ENCODE data around the gene OSGEP. TPM values are rescaled to one million over a fixed set of nuclear protein-coding genes. Genes with fewer than 3 reads are reported as not detected.

Gene OSGEP
- total RNA-seq (2022; extraction: Qiagen RNA extraction), result 22.0 to 28.1 TPM (median 24.1 TPM) in 5 replicates

GRCh38 chr14:20454516-20455354 is at the start of gene OSGEP, which contains the start of gene APEX1:
Gene OSGEP (minus strand): TSS chr14:20454812. CDS start chr14:20454683, 129 bp downstream.
Gene APEX1 (plus strand): TSS chr14:20455226. CDS start chr14:20455646, 420 bp downstream.

DNA sequence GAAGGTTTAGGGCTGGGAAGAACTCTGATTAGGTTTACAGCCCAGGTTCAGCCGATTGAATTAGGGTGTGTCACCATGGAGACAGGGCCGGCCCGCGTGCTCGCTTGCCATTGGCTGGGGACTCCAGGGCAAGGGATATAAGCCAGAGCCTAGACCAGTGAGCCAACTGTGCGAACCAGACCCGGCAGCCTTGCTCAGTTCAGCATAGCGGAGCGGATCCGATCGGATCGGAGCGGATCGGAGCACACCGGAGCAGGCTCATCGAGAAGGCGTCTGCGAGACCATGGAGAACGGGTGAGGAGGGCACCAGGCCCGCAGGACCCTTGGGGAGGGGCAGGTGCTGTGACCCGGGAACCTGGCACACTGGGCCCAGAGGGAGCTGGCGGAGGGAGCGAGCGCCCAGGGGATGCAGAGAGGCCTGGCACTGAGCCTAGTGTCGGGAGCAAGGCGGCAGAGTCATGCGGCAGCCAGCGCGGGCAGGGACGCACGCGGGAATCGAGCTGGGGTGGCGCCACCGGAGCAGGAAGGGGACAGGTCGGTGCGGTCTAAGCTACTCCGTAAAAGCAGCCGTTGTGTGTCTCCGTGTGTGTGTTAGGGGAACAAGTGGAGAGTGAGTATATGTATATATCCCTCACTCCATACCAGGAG is 14.8 kb upstream of the OSGEP start, which contains the start of gene PNP:
PNP (plus strand) TSS at position 165 of the 648 bp plus-strand sequence; CDS start at position 284, 119 bp downstream.

DNA sequence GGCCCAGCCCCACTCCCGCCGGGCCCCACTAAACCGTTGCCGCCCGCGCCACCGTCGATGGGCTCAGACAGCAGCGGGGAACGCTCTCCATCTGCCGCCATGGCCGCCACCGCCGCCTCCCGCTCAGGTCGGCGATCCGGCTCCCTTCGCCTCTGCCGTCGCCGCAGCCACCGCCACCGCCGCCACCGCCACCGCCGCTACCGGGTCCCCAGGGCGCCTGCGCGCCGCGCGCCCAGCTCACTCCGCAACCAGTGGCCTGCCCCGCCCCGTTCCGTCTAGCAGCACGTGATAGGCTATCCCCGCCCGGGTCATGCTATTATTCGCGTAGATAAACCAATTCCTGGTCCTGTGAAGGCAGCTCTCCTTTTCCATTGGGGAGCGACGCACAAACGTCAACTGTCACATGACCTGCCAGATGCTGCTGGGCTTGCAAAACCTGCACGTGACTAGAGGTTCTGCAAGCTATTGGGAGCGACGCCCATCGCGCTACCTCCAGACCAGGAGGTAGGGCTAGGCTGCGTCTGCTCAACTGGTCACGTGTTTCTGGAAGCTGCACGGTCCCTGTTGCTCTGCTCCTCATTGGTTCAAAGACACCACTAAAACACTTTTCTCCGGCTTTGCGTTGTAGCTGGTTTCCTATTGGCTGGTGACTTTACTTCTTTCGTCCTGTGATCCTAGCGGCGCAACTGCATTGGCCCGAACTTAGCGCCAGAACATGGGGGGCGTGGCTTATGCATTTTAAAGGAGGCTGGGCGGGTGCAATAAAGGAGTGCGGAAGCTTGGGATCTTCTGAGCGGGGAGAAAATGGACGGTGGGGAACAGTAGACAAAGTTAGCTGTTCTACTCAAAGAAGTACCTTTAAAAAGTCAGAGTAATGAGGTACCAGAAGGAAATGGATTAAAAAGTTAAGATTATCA is 6.9 kb upstream of the OSGEP start, which contains the start of gene PIP4P1:
PIP4P1 (minus strand) TSS at position 210 of the 917 bp plus-strand sequence; CDS start at position 101, 109 bp downstream.

DNA sequence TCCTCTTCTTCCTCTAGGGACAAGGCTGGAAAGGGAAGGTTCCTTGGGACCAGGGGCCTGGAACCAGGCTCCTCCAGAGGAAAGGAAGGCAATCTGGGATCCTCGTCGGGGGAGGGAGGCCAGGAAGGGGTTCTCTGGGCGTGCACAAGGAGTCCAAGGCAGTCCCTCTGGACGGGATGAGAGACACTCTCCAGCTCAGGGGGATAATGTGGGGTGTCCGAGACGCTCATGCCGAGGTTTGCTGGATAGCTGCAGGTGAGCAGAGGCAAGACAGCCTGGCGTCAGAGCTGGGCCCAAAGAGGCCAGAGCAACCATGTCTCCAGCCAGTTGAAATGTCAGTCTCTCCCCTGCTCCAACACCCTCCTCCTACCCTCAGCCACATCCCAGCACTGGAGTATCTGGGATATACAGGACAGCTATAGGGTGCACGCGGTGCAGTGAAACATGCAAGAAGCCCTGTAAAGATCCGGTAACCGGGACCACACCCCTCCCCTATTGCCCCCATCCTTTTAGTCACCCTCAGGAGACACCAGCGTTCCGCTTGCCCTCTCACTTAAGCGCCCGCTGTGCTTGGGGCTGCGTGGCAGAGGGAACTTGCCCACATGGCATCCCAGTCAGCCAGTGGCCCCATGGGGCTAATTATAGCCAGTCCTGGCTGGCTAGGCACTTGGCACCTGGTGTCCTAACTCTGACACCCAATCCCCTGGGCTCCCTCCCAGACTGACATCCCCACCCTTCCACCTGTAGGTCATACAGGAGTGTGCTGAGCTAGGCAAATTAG is 18.8 kb downstream of the OSGEP start, which contains the start of gene KLHL33:
KLHL33 (minus strand) TSS at position 585 of the 781 bp plus-strand sequence; CDS start at position 230, 355 bp downstream.

GRCh38 chr14:20412876-20413743 is 41.5 kb downstream of the OSGEP start, which contains the start of gene TEP1:
Gene TEP1 (minus strand): TSS chr14:20413501. CDS start chr14:20408439, 5,062 bp downstream.

Other genes with a start within 250 kb of the OSGEP start
- not detected in 5 replicates for gene OR11H6, start 231.1 kb downstream of the OSGEP start, total RNA-seq (2022; extraction: Qiagen RNA extraction)
- not detected in 5 replicates for gene OR11H7, start 225.8 kb downstream of the OSGEP start, total RNA-seq (2022; extraction: Qiagen RNA extraction)
- not detected in 5 replicates for gene OR11H4, start 215.5 kb downstream of the OSGEP start, total RNA-seq (2022; extraction: Qiagen RNA extraction)
- 15.1 to 23.6 TPM (median 18.9 TPM) in 5 replicates for gene TTC5, start 148.9 kb downstream of the OSGEP start, total RNA-seq (2022; extraction: Qiagen RNA extraction)
- 37.6 to 49.3 TPM (median 39.9 TPM) in 5 replicates for gene CCNB1IP1, start 121.5 kb downstream of the OSGEP start, total RNA-seq (2022; extraction: Qiagen RNA extraction)
- 17.5 to 23.7 TPM (median 18.8 TPM) in 5 replicates for gene PARP2, start 111.2 kb downstream of the OSGEP start, total RNA-seq (2022; extraction: Qiagen RNA extraction)
- gene TEP1, start 41.3 kb downstream of the OSGEP start, total RNA-seq (2022; extraction: Qiagen RNA extraction), result 8.6 to 11.9 TPM (median 10.5 TPM) in 5 replicates
- not detected in 5 replicates for gene KLHL33, start 18.6 kb downstream of the OSGEP start, total RNA-seq (2022; extraction: Qiagen RNA extraction)
- 252 to 269 TPM (median 255 TPM) in 5 replicates for gene APEX1, start 414 bp upstream of the OSGEP start, total RNA-seq (2022; extraction: Qiagen RNA extraction)
- 28.6 to 38.3 TPM (median 32.2 TPM) in 5 replicates for gene PIP4P1, start 6.6 kb upstream of the OSGEP start, total RNA-seq (2022; extraction: Qiagen RNA extraction)
- 144 to 181 TPM (median 147 TPM) in 5 replicates for gene PNP, start 14.6 kb upstream of the OSGEP start, total RNA-seq (2022; extraction: Qiagen RNA extraction)
- gene RNASE10, start 50.7 kb upstream of the OSGEP start, total RNA-seq (2022; extraction: Qiagen RNA extraction), result 0.15 to 0.39 TPM (median 0.27 TPM) in 5 replicates
- not detected in 5 replicates for gene RNASE9, start 106.2 kb upstream of the OSGEP start, total RNA-seq (2022; extraction: Qiagen RNA extraction)
- gene RNASE11, start 133.2 kb upstream of the OSGEP start, total RNA-seq (2022; extraction: Qiagen RNA extraction), result not detected in 5 replicates
- gene RNASE12, start 136.6 kb upstream of the OSGEP start, total RNA-seq (2022; extraction: Qiagen RNA extraction), result not detected in 5 replicates
- not detected in 5 replicates for gene OR6S1, start 186.9 kb upstream of the OSGEP start, total RNA-seq (2022; extraction: Qiagen RNA extraction)
- 6.0 to 9.3 TPM (median 6.5 TPM) in 5 replicates for gene RNASE4, start 229.7 kb upstream of the OSGEP start, total RNA-seq (2022; extraction: Qiagen RNA extraction)
- gene ANG, start 234.0 kb upstream of the OSGEP start, total RNA-seq (2022; extraction: Qiagen RNA extraction), result 8.6 to 11.0 TPM (median 10.1 TPM) in 5 replicates

Data from A549 treated with Mapracorat at 1 μM for 4 hours (cell line).